ENCODE results near the gene DICER1.

GRCh38 chr14:95075789-95076188 is 81.5 kb downstream of the DICER1 start:
- no peak for TF ChIP-seq CTCF (IDR thresholded peaks at IDR 0.05; ENCODE audit: insufficient read depth, low read length)
- TF ChIP-seq SPI1 (IDR thresholded peaks at IDR 0.05; ENCODE audit: borderline replicate concordance, low read depth): no peak
